ENCODE data around the gene F7. TPM values are rescaled to one million over a fixed set of nuclear protein-coding genes. Genes with fewer than 3 reads are reported as not detected.

The F7 gene
- total RNA-seq, 1 donor from 2014 or later = not detected

- no peaks in the 10 kb centered on the region for H3K36me3 Mint-ChIP-seq (ENCODE audit: unreplicated experiment)
- H3K4me1 Mint-ChIP-seq (ENCODE audit: low read depth, unreplicated experiment) = peaks cover 8% of the 10 kb centered on the region
- H3K4me3 Mint-ChIP-seq (ENCODE audit: unreplicated experiment) = no peak overlapping the region
- H3K9me3 Mint-ChIP-seq (ENCODE audit: unreplicated experiment) = peaks cover under 1% of the 10 kb centered on the region
- peaks cover 11% of the 10 kb centered on the region for H3K27me3 Mint-ChIP-seq (ENCODE audit: unreplicated experiment)
- TF ChIP-seq, protein P1, sequence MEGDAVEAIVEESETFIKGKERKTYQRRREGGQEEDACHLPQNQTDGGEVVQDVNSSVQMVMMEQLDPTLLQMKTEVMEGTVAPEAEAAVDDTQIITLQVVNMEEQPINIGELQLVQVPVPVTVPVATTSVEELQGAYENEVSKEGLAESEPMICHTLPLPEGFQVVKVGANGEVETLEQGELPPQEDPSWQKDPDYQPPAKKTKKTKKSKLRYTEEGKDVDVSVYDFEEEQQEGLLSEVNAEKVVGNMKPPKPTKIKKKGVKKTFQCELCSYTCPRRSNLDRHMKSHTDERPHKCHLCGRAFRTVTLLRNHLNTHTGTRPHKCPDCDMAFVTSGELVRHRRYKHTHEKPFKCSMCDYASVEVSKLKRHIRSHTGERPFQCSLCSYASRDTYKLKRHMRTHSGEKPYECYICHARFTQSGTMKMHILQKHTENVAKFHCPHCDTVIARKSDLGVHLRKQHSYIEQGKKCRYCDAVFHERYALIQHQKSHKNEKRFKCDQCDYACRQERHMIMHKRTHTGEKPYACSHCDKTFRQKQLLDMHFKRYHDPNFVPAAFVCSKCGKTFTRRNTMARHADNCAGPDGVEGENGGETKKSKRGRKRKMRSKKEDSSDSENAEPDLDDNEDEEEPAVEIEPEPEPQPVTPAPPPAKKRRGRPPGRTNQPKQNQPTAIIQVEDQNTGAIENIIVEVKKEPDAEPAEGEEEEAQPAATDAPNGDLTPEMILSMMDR (IDR thresholded peaks at IDR 0.05; ENCODE audit: partially characterized antibody, unreplicated experiment) = no peak
- no peak for DNase-seq
- H3K27ac Mint-ChIP-seq (ENCODE audit: unreplicated experiment) = no peak overlapping the region
These were observed 60.7 kb downstream of the F7 start for GRCh38 chr13:113166266-113166665.

DNA sequence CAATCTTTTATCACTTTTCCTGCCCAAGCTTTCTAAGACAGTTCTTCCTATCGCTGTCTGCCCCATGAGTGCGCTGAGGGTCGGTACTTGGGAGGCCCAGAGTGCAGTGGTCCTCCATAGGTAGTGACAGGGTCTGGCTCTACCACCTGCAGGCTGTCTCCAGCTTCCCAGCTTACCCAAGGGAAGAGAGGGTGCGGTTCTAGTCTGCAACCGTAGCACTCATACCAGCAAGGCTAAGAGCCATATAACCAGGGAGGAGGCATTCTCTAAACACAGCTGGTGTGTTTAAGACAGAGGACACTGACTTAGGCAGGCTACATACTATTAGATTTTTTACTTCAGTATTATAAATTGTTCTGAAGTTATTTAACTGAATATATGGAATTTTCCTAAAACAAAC is 61.1 kb downstream of the F7 start:
- Mint-ChIP-seq H3K36me3 (ENCODE audit: unreplicated experiment) (no peaks in the 10 kb centered on the region), H3K27me3 (ENCODE audit: unreplicated experiment) (peaks cover 12% of the 10 kb centered on the region), H3K9me3 (ENCODE audit: unreplicated experiment) (no peaks in the 10 kb centered on the region), H3K4me3 (ENCODE audit: unreplicated experiment) (no peak overlapping the region), H3K27ac (ENCODE audit: unreplicated experiment) (no peak overlapping the region), H3K4me1 (ENCODE audit: low read depth, unreplicated experiment) (peaks cover 8% of the 10 kb centered on the region)
- TF ChIP-seq, protein P1 (IDR thresholded peaks at IDR 0.05; ENCODE audit: partially characterized antibody, unreplicated experiment) = no peak
- no peak for DNase-seq

DNA sequence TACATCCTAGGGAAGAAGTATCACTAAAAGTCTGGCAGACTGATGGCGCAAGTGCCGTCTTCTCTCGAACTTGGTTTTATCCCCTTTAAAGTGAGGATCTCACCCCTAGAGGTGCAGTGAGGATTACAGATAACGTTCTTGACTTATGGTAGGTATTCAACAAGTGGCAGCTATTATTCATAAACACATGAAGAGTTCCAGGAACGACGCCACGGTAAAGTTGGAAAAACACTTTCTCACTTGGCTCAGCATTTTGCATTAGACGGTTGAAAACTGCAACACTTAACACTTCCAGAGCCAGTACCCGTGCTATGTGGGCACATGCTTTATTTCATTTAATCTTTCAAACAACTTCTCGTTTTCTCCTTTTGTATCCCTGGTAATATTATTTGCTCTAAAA is 61.6 kb downstream of the F7 start:
- Mint-ChIP-seq H3K27ac (ENCODE audit: unreplicated experiment) (no peak overlapping the region), H3K9me3 (ENCODE audit: unreplicated experiment) (no peaks in the 10 kb centered on the region), H3K27me3 (ENCODE audit: unreplicated experiment) (peaks cover 12% of the 10 kb centered on the region), H3K36me3 (ENCODE audit: unreplicated experiment) (no peaks in the 10 kb centered on the region), H3K4me3 (ENCODE audit: unreplicated experiment) (no peak overlapping the region), H3K4me1 (ENCODE audit: low read depth, unreplicated experiment) (peaks cover 8% of the 10 kb centered on the region)
- DNase-seq = no peak
- TF ChIP-seq, protein P1 (IDR thresholded peaks at IDR 0.05; ENCODE audit: partially characterized antibody, unreplicated experiment) = no peak

DNA sequence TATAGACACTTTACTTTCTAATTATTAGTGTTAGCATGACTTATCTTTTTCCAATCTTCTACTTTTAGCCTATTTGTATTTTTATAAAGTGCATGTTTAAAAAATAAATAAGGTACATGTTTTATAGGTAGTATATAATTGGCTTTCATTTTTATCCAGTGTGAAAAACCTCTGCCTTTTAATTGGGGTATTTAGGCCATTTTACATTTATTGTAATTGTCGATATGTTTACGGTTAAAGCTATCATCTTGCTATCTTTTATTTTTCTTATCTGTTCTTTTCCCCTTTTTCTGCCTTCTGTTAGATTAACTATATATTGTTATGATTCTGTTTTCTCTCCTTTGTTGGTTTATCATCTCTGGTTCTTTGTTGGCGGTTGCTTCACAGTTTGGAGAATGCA is 62.0 kb downstream of the F7 start:
- TF ChIP-seq, protein P1 (IDR thresholded peaks at IDR 0.05; ENCODE audit: partially characterized antibody, unreplicated experiment) = no peak

GRCh38 chr13:113168211-113168610 is 62.6 kb downstream of the F7 start:
- Mint-ChIP-seq H3K4me3 (ENCODE audit: unreplicated experiment) (no peak overlapping the region), H3K9me3 (ENCODE audit: unreplicated experiment) (no peaks in the 10 kb centered on the region), H3K4me1 (ENCODE audit: low read depth, unreplicated experiment) (peaks cover 6% of the 10 kb centered on the region), H3K27ac (ENCODE audit: unreplicated experiment) (no peak overlapping the region), H3K36me3 (ENCODE audit: unreplicated experiment) (no peaks in the 10 kb centered on the region), H3K27me3 (ENCODE audit: unreplicated experiment) (peaks cover 10% of the 10 kb centered on the region)
- DNase-seq = no peak
- TF ChIP-seq, protein P1 (IDR thresholded peaks at IDR 0.05; ENCODE audit: partially characterized antibody, unreplicated experiment) = no peak

More for the DNA sequence above, 62.0 kb downstream of the F7 start:
- Mint-ChIP-seq H3K36me3 (ENCODE audit: unreplicated experiment) (no peaks in the 10 kb centered on the region), H3K27ac (ENCODE audit: unreplicated experiment) (no peak overlapping the region), H3K4me1 (ENCODE audit: low read depth, unreplicated experiment) (peaks cover 8% of the 10 kb centered on the region), H3K27me3 (ENCODE audit: unreplicated experiment) (peaks cover 12% of the 10 kb centered on the region), H3K4me3 (ENCODE audit: unreplicated experiment) (no peak overlapping the region), H3K9me3 (ENCODE audit: unreplicated experiment) (no peaks in the 10 kb centered on the region)
- no peak for DNase-seq
